ENCODE data around the gene AICDA.
"Not testable (repeated sequence)": the region's sequence is repeated elsewhere in the genome, so short reads cannot be mapped to it uniquely, and the experiment has no call there.

DNA sequence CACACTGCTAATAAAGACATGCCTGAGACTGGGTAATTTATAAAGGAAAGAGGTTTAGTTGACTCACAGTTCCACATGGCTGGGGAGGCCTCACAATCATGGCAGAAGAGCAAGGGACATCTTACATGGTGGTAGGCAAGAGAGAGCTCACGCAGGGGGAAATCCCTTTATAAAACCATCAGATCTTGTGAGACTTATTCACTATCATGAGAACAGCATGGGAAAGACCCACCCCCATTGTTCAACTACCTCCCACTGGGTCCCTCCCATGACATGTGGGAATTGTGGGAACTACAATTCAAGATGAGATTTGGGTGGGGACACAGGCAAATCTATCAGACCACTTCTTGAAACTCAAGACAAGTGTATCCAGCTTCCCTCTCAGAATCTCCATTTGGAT lies 1.2 kb upstream of the AICDA start:
- not testable (repeated sequence) for TF ChIP-seq FOSL1 (IDR thresholded peaks at IDR 0.05; ENCODE audit: low read depth); POLR2A (IDR thresholded peaks at IDR 0.05; ENCODE audit: borderline replicate concordance, extremely low read depth, insufficient read depth, insufficient read length); SP1 (IDR thresholded peaks at IDR 0.05; ENCODE audit: low read depth); ZFX (IDR thresholded peaks at IDR 0.05); RAD21 (IDR thresholded peaks at IDR 0.05; ENCODE audit: low read depth); CEBPB (IDR thresholded peaks at IDR 0.05; ENCODE audit: low read depth); EZH2 (IDR thresholded peaks at IDR 0.05)
- TF ChIP-seq, protein P1, sequence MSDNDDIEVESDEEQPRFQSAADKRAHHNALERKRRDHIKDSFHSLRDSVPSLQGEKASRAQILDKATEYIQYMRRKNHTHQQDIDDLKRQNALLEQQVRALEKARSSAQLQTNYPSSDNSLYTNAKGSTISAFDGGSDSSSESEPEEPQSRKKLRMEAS (IDR thresholded peaks at IDR 0.05), result not testable (repeated sequence)
- TF ChIP-seq, protein P2, sequence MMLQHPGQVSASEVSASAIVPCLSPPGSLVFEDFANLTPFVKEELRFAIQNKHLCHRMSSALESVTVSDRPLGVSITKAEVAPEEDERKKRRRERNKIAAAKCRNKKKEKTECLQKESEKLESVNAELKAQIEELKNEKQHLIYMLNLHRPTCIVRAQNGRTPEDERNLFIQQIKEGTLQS (IDR thresholded peaks at IDR 0.05), result not testable (repeated sequence)
- TF ChIP-seq, protein P3, sequence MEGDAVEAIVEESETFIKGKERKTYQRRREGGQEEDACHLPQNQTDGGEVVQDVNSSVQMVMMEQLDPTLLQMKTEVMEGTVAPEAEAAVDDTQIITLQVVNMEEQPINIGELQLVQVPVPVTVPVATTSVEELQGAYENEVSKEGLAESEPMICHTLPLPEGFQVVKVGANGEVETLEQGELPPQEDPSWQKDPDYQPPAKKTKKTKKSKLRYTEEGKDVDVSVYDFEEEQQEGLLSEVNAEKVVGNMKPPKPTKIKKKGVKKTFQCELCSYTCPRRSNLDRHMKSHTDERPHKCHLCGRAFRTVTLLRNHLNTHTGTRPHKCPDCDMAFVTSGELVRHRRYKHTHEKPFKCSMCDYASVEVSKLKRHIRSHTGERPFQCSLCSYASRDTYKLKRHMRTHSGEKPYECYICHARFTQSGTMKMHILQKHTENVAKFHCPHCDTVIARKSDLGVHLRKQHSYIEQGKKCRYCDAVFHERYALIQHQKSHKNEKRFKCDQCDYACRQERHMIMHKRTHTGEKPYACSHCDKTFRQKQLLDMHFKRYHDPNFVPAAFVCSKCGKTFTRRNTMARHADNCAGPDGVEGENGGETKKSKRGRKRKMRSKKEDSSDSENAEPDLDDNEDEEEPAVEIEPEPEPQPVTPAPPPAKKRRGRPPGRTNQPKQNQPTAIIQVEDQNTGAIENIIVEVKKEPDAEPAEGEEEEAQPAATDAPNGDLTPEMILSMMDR (IDR thresholded peaks at IDR 0.05 in 2 of 3, conservative IDR thresholded peaks at IDR 0.05 in 1 of 3; ENCODE audit: borderline replicate concordance in 1 of 3, insufficient read depth in 1 of 3, low read depth in 2 of 3, low read length in 2 of 3), result not testable (repeated sequence)
- TF ChIP-seq, protein P4, sequence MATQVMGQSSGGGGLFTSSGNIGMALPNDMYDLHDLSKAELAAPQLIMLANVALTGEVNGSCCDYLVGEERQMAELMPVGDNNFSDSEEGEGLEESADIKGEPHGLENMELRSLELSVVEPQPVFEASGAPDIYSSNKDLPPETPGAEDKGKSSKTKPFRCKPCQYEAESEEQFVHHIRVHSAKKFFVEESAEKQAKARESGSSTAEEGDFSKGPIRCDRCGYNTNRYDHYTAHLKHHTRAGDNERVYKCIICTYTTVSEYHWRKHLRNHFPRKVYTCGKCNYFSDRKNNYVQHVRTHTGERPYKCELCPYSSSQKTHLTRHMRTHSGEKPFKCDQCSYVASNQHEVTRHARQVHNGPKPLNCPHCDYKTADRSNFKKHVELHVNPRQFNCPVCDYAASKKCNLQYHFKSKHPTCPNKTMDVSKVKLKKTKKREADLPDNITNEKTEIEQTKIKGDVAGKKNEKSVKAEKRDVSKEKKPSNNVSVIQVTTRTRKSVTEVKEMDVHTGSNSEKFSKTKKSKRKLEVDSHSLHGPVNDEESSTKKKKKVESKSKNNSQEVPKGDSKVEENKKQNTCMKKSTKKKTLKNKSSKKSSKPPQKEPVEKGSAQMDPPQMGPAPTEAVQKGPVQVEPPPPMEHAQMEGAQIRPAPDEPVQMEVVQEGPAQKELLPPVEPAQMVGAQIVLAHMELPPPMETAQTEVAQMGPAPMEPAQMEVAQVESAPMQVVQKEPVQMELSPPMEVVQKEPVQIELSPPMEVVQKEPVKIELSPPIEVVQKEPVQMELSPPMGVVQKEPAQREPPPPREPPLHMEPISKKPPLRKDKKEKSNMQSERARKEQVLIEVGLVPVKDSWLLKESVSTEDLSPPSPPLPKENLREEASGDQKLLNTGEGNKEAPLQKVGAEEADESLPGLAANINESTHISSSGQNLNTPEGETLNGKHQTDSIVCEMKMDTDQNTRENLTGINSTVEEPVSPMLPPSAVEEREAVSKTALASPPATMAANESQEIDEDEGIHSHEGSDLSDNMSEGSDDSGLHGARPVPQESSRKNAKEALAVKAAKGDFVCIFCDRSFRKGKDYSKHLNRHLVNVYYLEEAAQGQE (IDR thresholded peaks at IDR 0.05; ENCODE audit: low read depth), result not testable (repeated sequence)

Data from HCT116 (cell line).